PC-3 (cell line): ENCODE measurements around the gene C1orf116. TPM values are rescaled to one million over a fixed set of nuclear protein-coding genes. Genes with fewer than 3 reads are reported as not detected.

Experiments
- ATAC-seq: fragments of 200-7000 bp; cut with Tn5 transposase; 2 replicates; pipeline ENCODE4 v1.9.1; 2020; ENCODE audit warnings: mild to moderate bottlenecking, moderate library complexity
- BruUV-seq: library from RNA; stranded (reverse); fragments of 400-500 nt; replicated peaks from 2 replicates; lab custom pipeline; 2021; lab: Mats Ljungman, UMichigan
- CTCF ChIA-PET: fragments of 300-600 bp; sonication (Branson Sonifier 250); formaldehyde crosslinking; loops from one replicate; lab custom pipeline; 2022; ENCODE audit warnings: antibody characterized with exemption; lab: Charles Lee
- POLR2A ChIA-PET: fragments of 300-600 bp; sonication (Branson Sonifier 250); formaldehyde crosslinking; loops from one replicate; lab custom pipeline; 2022; ENCODE audit warnings: antibody characterized with exemption; ENCODE audit not compliant: unreplicated experiment; lab: Charles Lee
- DNase-seq: peaks from one replicate; pipeline ENCODE4 v3.0.0-alpha.2; 2015
- H2AFZ ChIP-seq: fragments of 300-600 bp; sonication (generic); 2 replicates; pipeline ENCODE4 v1.6.0; 2016; ENCODE audit warnings: antibody characterized with exemption, low read length
- H3F3A ChIP-seq: fragments of 300-600 bp; sonication (generic); one replicate; pipeline ENCODE4 v1.6.0; 2017; ENCODE audit warnings: antibody characterized with exemption, low read length, control low read depth, mild to moderate bottlenecking; ENCODE audit not compliant: unreplicated experiment
- H3K27ac ChIP-seq: fragments of 300-600 bp; sonication (generic); 2 replicates; pipeline ENCODE4 v1.5.1; 2016; ENCODE audit warnings: mild to moderate bottlenecking, low read length
- H3K27me3 ChIP-seq: fragments of 300-600 bp; sonication (generic); 2 replicates; pipeline ENCODE4 v1.6.1; 2016; ENCODE audit warnings: low read length, mixed read lengths
- H3K36me3 ChIP-seq: fragments of 300-600 bp; sonication (generic); 2 replicates; pipeline ENCODE4 v1.6.1; 2016; ENCODE audit warnings: low read depth, mixed run types, low read length, mixed read lengths
- H3K4me1 ChIP-seq: fragments of 300-600 bp; sonication (generic); 2 replicates; pipeline ENCODE4 v1.5.1; 2016; ENCODE audit warnings: low read length; ENCODE audit not compliant: insufficient read depth
- H3K4me2 ChIP-seq: fragments of 300-600 bp; sonication (generic); 2 replicates; pipeline ENCODE4 v1.6.0; 2016; ENCODE audit warnings: low read length
- H3K4me3 ChIP-seq: fragments of 300-600 bp; sonication (generic); 2 replicates; pipeline ENCODE4 v1.5.1; 2016; ENCODE audit warnings: mild to moderate bottlenecking, low read length, mixed read lengths
- H3K79me2 ChIP-seq: fragments of 300-600 bp; sonication (generic); 2 replicates; pipeline ENCODE4 v1.6.1; 2017; ENCODE audit warnings: low read length, mixed read lengths
- H3K9ac ChIP-seq: fragments of 300-600 bp; sonication (generic); 2 replicates; pipeline ENCODE4 v1.6.0; 2016; ENCODE audit warnings: mild to moderate bottlenecking, low read length
- H3K9me2 ChIP-seq: fragments of 300-600 bp; sonication (generic); replicated peaks from 2 replicates; pipeline ENCODE4 v1.6.1; 2016; ENCODE audit warnings: mixed run types, low read length, mixed read lengths
- H3K9me3 ChIP-seq: fragments of 300-600 bp; sonication (generic); 2 replicates; pipeline ENCODE4 v1.6.1; 2016; ENCODE audit warnings: low read length, mixed read lengths
- H4K20me1 ChIP-seq: fragments of 300-600 bp; sonication (generic); 2 replicates; pipeline ENCODE4 v1.6.1; 2016; ENCODE audit warnings: low read length, mixed read lengths
- CTCF ChIP-seq: fragments of 300-600 bp; sonication (generic); conservative IDR thresholded peaks from 2 replicates; pipeline ENCODE4 v1.5.1; 2017; ENCODE audit warnings: antibody characterized with exemption, low read depth, mild to moderate bottlenecking, low read length
- EZH2 ChIP-seq: fragments of 300-600 bp; sonication (generic); IDR thresholded peaks from one replicate; pipeline ENCODE4 v1.6.1; 2017; ENCODE audit warnings: antibody characterized with exemption, mild to moderate bottlenecking, low read length; ENCODE audit not compliant: unreplicated experiment
- EZH2phosphoT487 ChIP-seq: fragments of 300-600 bp; sonication (generic); IDR thresholded peaks from 2 replicates; pipeline ENCODE4 v1.6.1; 2018; ENCODE audit warnings: mild to moderate bottlenecking, antibody characterized with exemption, low read length, borderline replicate concordance
- intact Hi-C: fragments of 100-400 bp; cut with micrococcal nuclease; formaldehyde crosslinking; loops from 2 replicates; pipeline ENCODE4 v1.9.0; 2023
- total RNA-seq: library from RNA; depleted of rRNA; stranded (reverse); fragments of >200 nt; gene quantifications from 2 replicates; pipeline ENCODE4 v1.2.3, GENCODE V29; 2014

The C1orf116 gene
- total RNA-seq, 1 experiment from 2014 or later: 34.9 TPM

DNA sequence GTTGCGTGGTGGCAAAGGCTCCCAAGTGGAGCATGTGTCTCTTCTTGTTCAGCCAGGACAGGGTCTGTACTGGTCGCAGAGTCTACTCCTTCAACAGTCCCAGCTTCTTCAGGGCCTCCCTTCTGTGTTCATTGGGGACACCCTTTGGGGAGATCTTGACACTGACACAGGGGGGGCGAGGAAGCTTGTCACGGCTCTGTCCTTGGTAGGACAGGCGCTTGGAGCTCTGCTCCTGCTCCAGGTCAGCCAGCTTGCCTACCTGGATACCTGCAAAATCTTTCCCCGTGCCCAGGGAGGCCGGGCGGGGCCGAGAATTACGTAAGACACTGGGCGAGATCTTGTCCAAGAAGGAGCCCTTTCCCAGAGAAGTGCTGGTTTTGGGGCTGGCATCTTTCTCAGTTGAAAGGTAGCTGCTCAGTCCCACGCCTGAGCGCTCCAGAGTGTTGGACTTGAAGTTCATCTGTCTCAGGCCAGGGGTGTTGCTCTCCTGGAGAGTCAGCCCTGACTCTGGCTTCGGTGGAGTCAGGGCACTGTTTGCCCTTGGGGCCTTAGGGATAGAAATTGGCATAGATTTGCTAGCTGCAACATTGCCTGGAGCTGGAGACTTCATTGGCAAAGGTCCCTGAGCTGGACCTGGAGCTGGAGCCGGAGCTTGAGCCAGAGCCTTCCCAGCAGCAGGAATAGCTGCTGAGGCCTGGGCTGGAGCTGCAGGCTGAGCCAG lies 10.5 kb downstream of the C1orf116 start:
- Histone ChIP-seq H3K9me3 (no peaks in the 10 kb centered on the region), H3K4me2 (peak overlapping the region; percentile 55), H3K9me2 (no peaks in the 10 kb centered on the region), H3K4me3 (no peak overlapping the region), H3K4me1 (peaks cover 96% of the 10 kb centered on the region), H2AFZ (no peak overlapping the region), H3K9ac (peak overlapping the region; percentile 86), H3K36me3 (peaks cover 40% of the 10 kb centered on the region), H3K27ac (peak overlapping the region; percentile 95), H3K27me3 (no peaks in the 10 kb centered on the region), H3F3A (peaks cover 36% of the 10 kb centered on the region), H3K79me2 (peaks cover 49% of the 10 kb centered on the region), H4K20me1 (no peaks in the 10 kb centered on the region)
- peak; percentile 65 for DNase-seq
- CTCF ChIA-PET: interaction anchor here (0.6 to 3.7 kb wide), 9 partner anchors 10 to 297 kb away, joined by 3 to 22 read pairs (median 5); partner anchors contain the start of genes C1orf116 and PFKFB2
- intact Hi-C loops: loop anchor here (1.0 to 10.0 kb wide), 4 partner anchors 9 to 283 kb away; no protein-coding TSS in a partner anchor
- ATAC-seq: no peak
- TF ChIP-seq EZH2phosphoT487: no peak
- no peak; the same call in 1 of the 2 replicates for TF ChIP-seq CTCF
- no peak for TF ChIP-seq EZH2
- POLR2A ChIA-PET: interaction anchor here (0.5 to 5.8 kb wide), 7 partner anchors 10 to 346 kb away, joined by 3 to 97 read pairs (median 5); partner anchors contain the start of genes C1orf116 and PFKFB2
- BruUV-seq: no TSS peak

DNA sequence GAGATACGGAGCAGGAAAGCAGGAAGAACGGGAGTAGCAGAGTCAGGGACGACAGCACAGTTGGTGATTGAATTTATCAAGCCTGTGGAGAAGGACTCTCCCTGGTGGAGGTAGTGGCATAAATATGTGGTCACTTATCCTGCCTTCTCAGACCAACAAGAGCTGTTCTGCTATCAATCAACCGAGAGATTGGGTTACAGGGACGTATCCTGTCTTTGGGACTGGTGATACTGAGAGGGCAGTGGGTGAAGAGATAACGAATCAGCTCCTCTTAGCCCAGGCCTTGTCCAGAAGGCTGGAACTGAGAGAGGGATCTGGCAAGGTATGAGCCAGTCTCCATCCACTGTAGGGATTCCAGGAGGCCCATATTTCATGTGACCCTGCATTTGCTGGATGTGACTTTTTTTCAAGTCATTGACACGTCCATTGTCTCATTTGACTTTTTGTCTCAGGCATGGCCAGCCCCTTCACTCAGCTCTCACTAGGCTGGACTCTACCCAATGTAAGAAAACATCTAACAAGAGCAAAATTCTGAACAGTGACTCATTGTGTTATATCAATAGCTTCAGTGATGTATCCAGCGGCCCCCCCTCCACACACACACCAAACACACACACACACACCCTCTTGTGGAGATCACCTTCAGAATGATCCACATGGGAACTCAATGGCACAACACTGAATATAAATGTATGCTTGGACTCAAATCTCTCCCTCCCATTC lies 11.3 kb downstream of the C1orf116 start:
- Histone ChIP-seq H3K4me3 (no peak overlapping the region; the same call in 1 of the 2 replicates), H4K20me1 (no peaks in the 10 kb centered on the region), H2AFZ (no peak overlapping the region), H3K27ac (peak overlapping the region; percentile 95), H3F3A (peaks cover 30% of the 10 kb centered on the region), H3K4me1 (peaks cover 89% of the 10 kb centered on the region), H3K9me2 (no peaks in the 10 kb centered on the region), H3K36me3 (peaks cover 35% of the 10 kb centered on the region; the same call in 1 of the 2 replicates), H3K9ac (peak overlapping the region; percentile 86), H3K79me2 (peaks cover 42% of the 10 kb centered on the region), H3K27me3 (no peaks in the 10 kb centered on the region), H3K4me2 (peak overlapping the region; percentile 55), H3K9me3 (no peaks in the 10 kb centered on the region)
- TSS peak; percentile 10 for BruUV-seq
- ATAC-seq (peak; percentile 43), DNase-seq (peak; percentile 97)
- ChIA-PET POLR2A (interaction anchor here (0.6 to 5.8 kb wide), 8 partner anchors 8 to 291 kb away, joined by 3 to 97 read pairs (median 8); partner anchors contain the start of genes C1orf116 and PFKFB2), CTCF (interaction anchor here (0.6 to 3.7 kb wide), 8 partner anchors 10 to 297 kb away, joined by 3 to 22 read pairs (median 6); partner anchors contain the start of gene C1orf116)
- intact Hi-C loops: loop anchor here (1.0 to 10.0 kb wide), 4 partner anchors 10 to 284 kb away; no protein-coding TSS in a partner anchor
- TF ChIP-seq CTCF: peak; percentile 57
- TF ChIP-seq EZH2phosphoT487: no peak
